ENCODE measurements around the gene EXT2.

- TF ChIP-seq NFRKB (IDR thresholded peaks at IDR 0.05), result no peak
- TF ChIP-seq ZNF384 (IDR thresholded peaks at IDR 0.05), result no peak
- TF ChIP-seq HDGF (IDR thresholded peaks at IDR 0.05; ENCODE audit: borderline replicate concordance), result no peak
- no peak for TF ChIP-seq FOXM1 (IDR thresholded peaks at IDR 0.05; ENCODE audit: borderline replicate concordance)
- TF ChIP-seq SP1 (IDR thresholded peaks at IDR 0.05), result no peak
- no peak for TF ChIP-seq ARNT (IDR thresholded peaks at IDR 0.05)
- TF ChIP-seq L3MBTL2 (conservative IDR thresholded peaks at IDR 0.05), result no peak
- TF ChIP-seq TARDBP (IDR thresholded peaks at IDR 0.05), result no peak
Measured at GRCh38 chr11:44224867-44225501, 129.5 kb downstream of the EXT2 start.

Measured in HEK293T (cell line).